OCI-LY7 (cell line): ENCODE data around the gene ZNF146. TPM values are rescaled to one million over a fixed set of nuclear protein-coding genes. Genes with fewer than 3 reads are reported as not detected.

Experiments
- BruUV-seq: library from RNA; stranded (reverse); fragments of 400-500 nt; replicated peaks from 2 replicates; lab custom pipeline; 2021; lab: Mats Ljungman, UMichigan
- CTCF ChIA-PET: fragments of 300-600 bp; sonication (Branson Sonifier 250); formaldehyde crosslinking; loops from one replicate; lab custom pipeline; 2022; ENCODE audit warnings: antibody characterized with exemption; ENCODE audit not compliant: unreplicated experiment; lab: Charles Lee
- POLR2A ChIA-PET: fragments of 300-600 bp; sonication (Branson Sonifier 250); formaldehyde crosslinking; loops from one replicate; lab custom pipeline; 2022; ENCODE audit warnings: antibody characterized with exemption; lab: Charles Lee
- DNase-seq: peaks from one replicate; pipeline ENCODE4 v3.0.0-alpha.2; 2015; ENCODE audit warnings: low spot score
- H2AFZ ChIP-seq: fragments of 200-600 bp; sonication (generic), shearing (Covaris generic); 2 replicates; pipeline ENCODE4 v1.6.1; 2014; ENCODE audit warnings: mild to moderate bottlenecking, antibody characterized with exemption, low read length, moderate library complexity
- H3K27ac ChIP-seq: fragments of 200-600 bp; sonication (generic); 2 replicates; pipeline ENCODE4 v1.5.1; 2014; ENCODE audit warnings: mixed run types, low read depth, mild to moderate bottlenecking, moderate library complexity, low read length, inconsistent platforms; ENCODE audit not compliant: poor library complexity, severe bottlenecking
- H3K36me3 ChIP-seq: fragments of 200-600 bp; sonication (generic); 2 replicates; pipeline ENCODE4 v1.6.1; 2014; ENCODE audit warnings: mild to moderate bottlenecking, antibody characterized with exemption, low read length, moderate library complexity, mixed read lengths; ENCODE audit not compliant: insufficient read depth
- H3K4me1 ChIP-seq: fragments of 200-600 bp; sonication (generic); 2 replicates; pipeline ENCODE4 v1.5.1; 2014; ENCODE audit warnings: mild to moderate bottlenecking, low read length; ENCODE audit not compliant: insufficient read depth, poor library complexity, severe bottlenecking
- H3K4me2 ChIP-seq: fragments of 200-600 bp; sonication (generic); 2 replicates; pipeline ENCODE4 v1.6.1; 2014; ENCODE audit warnings: mild to moderate bottlenecking, low read length
- H3K4me3 ChIP-seq: fragments of 200-600 bp; sonication (generic); 2 replicates; pipeline ENCODE4 v1.5.1; 2014; ENCODE audit warnings: mild to moderate bottlenecking, low read depth, low read length; ENCODE audit not compliant: poor library complexity, severe bottlenecking
- H3K79me2 ChIP-seq: fragments of 200-600 bp; sonication (generic); 2 replicates; pipeline ENCODE4 v1.6.1; 2016; ENCODE audit warnings: low read depth, mild to moderate bottlenecking, low read length, moderate library complexity, mixed read lengths; ENCODE audit not compliant: insufficient read depth
- H3K9me2 ChIP-seq: fragments of 200-600 bp; sonication (generic); 2 replicates; pipeline ENCODE4 v1.6.1; 2016; ENCODE audit warnings: mild to moderate bottlenecking, low read length, mixed read lengths; ENCODE audit not compliant: insufficient read depth
- H3K9me3 ChIP-seq: fragments of 200-600 bp; sonication (generic); 2 replicates; pipeline ENCODE4 v1.6.1; 2014; ENCODE audit warnings: mild to moderate bottlenecking, mixed run types, low read length, mixed read lengths
- H4K20me1 ChIP-seq: fragments of 200-600 bp; sonication (generic); 2 replicates; pipeline ENCODE4 v1.6.1; 2014; ENCODE audit warnings: mild to moderate bottlenecking, antibody characterized with exemption, low read length, moderate library complexity, mixed read lengths; ENCODE audit not compliant: insufficient read depth
- CTCF ChIP-seq: fragments of 200-600 bp; sonication (generic); conservative IDR thresholded peaks from 2 replicates; pipeline ENCODE4 v1.5.1; 2014; ENCODE audit warnings: mild to moderate bottlenecking, antibody characterized with exemption, low read length, moderate library complexity, mixed read lengths
- EZH2phosphoT487 ChIP-seq: fragments of 200-600 bp; sonication (generic); IDR thresholded peaks from 2 replicates; pipeline ENCODE4 v1.6.1; 2018; ENCODE audit warnings: low read depth, borderline replicate concordance, mild to moderate bottlenecking, mixed run types, antibody characterized with exemption, low read length, moderate library complexity, mixed read lengths
- intact Hi-C: fragments of 100-400 bp; cut with micrococcal nuclease; formaldehyde crosslinking; loops from one replicate; pipeline ENCODE4 v1.10.0; 2022; ENCODE audit not compliant: unreplicated experiment
- total RNA-seq, 2 experiments: library from RNA; depleted of rRNA in 1 of 2; stranded (reverse); fragments of >200 nt in 1 of 2; shearing (Covaris generic) in 1 of 2; gene quantifications; 2 replicates each; pipeline ENCODE4 v1.2.3, GENCODE V29; 2014 to 2022

Gene ZNF146
- total RNA-seq, 2 experiments from 2014 or later: 67.4 to 86.3 TPM

GRCh38 chr19:36254848-36255247 is 39.9 kb downstream of the ZNF146 start:
- H3K9me2 ChIP-seq: no peaks in the 10 kb centered on the region
- no peaks in the 10 kb centered on the region for H3K79me2 ChIP-seq
- H3K4me1 ChIP-seq: no peaks in the 10 kb centered on the region
- intact Hi-C loops: no loop called here
- H3K27ac ChIP-seq: no peak overlapping the region
- no peaks in the 10 kb centered on the region for H4K20me1 ChIP-seq
- no peak for DNase-seq
- H3K4me2 ChIP-seq: no peak overlapping the region
- no peak for TF ChIP-seq CTCF
- H2AFZ ChIP-seq: no peak overlapping the region
- no TSS peak for BruUV-seq
- CTCF ChIA-PET: no interaction called here
- POLR2A ChIA-PET: no interaction called here
- H3K4me3 ChIP-seq: no peak overlapping the region
- H3K36me3 ChIP-seq: no peaks in the 10 kb centered on the region
- H3K9me3 ChIP-seq: no peaks in the 10 kb centered on the region

GRCh38 chr19:36255316-36255715 is 40.4 kb downstream of the ZNF146 start:
- DNase-seq: no peak
- ChIA-PET POLR2A (no interaction called here), CTCF (no interaction called here)
- Histone ChIP-seq H3K4me2 (no peak overlapping the region), H3K79me2 (no peaks in the 10 kb centered on the region), H3K4me3 (no peak overlapping the region), H4K20me1 (no peaks in the 10 kb centered on the region), H3K9me2 (no peaks in the 10 kb centered on the region), H3K9me3 (no peaks in the 10 kb centered on the region), H2AFZ (no peak overlapping the region), H3K4me1 (no peaks in the 10 kb centered on the region), H3K27ac (no peak overlapping the region), H3K36me3 (no peaks in the 10 kb centered on the region)
- no peak for TF ChIP-seq EZH2phosphoT487
- TF ChIP-seq CTCF: no peak
- BruUV-seq: no TSS peak
- intact Hi-C loops: no loop called here

- no peak for DNase-seq
- Histone ChIP-seq H3K9me3 (no peaks in the 10 kb centered on the region), H4K20me1 (no peaks in the 10 kb centered on the region), H3K36me3 (no peaks in the 10 kb centered on the region), H2AFZ (no peak overlapping the region), H3K4me2 (no peak overlapping the region), H3K9me2 (no peaks in the 10 kb centered on the region), H3K4me3 (no peak overlapping the region), H3K79me2 (no peaks in the 10 kb centered on the region), H3K27ac (no peak overlapping the region), H3K4me1 (no peaks in the 10 kb centered on the region)
- no TSS peak for BruUV-seq
- intact Hi-C loops: no loop called here
- CTCF ChIA-PET: no interaction called here
- POLR2A ChIA-PET: no interaction called here
- TF ChIP-seq CTCF (no peak), EZH2phosphoT487 (no peak)
Measured at GRCh38 chr19:36256064-36256463, 41.2 kb downstream of the ZNF146 start.
